22Rv1 (cell line): Measurements from ENCODE around the gene CACNG4.

Experiments used
- H3K27ac ChIP-seq: fragments of 450-650 bp; 2 replicates; pipeline ENCODE4 v1.5.1; 2017
- CTCF ChIP-seq: fragments of 450-650 bp; IDR thresholded peaks from 2 replicates; pipeline ENCODE4 v1.5.1; 2017; ENCODE audit warnings: mild to moderate bottlenecking
- ZFX ChIP-seq: fragments of 450-650 bp; IDR thresholded peaks from 2 replicates; pipeline ENCODE4 v1.6.1; 2017; ENCODE audit warnings: antibody characterized with exemption, borderline replicate concordance

Gene CACNG4

GRCh38 chr17:67024736-67025135 lies 60.2 kb downstream of the CACNG4 start:
- H3K27ac ChIP-seq = no peak overlapping the region
- no peak for TF ChIP-seq ZFX
- no peak for TF ChIP-seq CTCF

- no peak overlapping the region for H3K27ac ChIP-seq
- TF ChIP-seq CTCF (no peak), ZFX (no peak)
Observed at GRCh38 chr17:67025216-67025792, 60.8 kb downstream of the CACNG4 start.

GRCh38 chr17:67026341-67026740 lies 61.8 kb downstream of the CACNG4 start:
- TF ChIP-seq CTCF (no peak), ZFX (no peak)
- H3K27ac ChIP-seq = no peak overlapping the region

GRCh38 chr17:67027031-67027628 lies 62.6 kb downstream of the CACNG4 start:
- no peak overlapping the region for H3K27ac ChIP-seq
- TF ChIP-seq CTCF (no peak), ZFX (no peak)

- TF ChIP-seq ZFX (no peak), CTCF (no peak)
- no peak overlapping the region for H3K27ac ChIP-seq
Observed at GRCh38 chr17:67030641-67031040, 66.1 kb downstream of the CACNG4 start.

GRCh38 chr17:67032382-67032781 lies 67.9 kb downstream of the CACNG4 start:
- no peak overlapping the region for H3K27ac ChIP-seq
- TF ChIP-seq ZFX (no peak), CTCF (no peak)

GRCh38 chr17:67032985-67033384 lies 68.5 kb downstream of the CACNG4 start:
- H3K27ac ChIP-seq = no peak overlapping the region
- TF ChIP-seq CTCF (no peak), ZFX (no peak)
